Measurements from ENCODE around the gene RASA3. TPM values are rescaled to one million over a fixed set of nuclear protein-coding genes. Genes with fewer than 3 reads are reported as not detected.
"Not testable (repeated sequence)": the region's sequence is repeated elsewhere in the genome, so short reads cannot be mapped to it uniquely, and the experiment has no call there.

The RASA3 gene
- polyA plus RNA-seq, 4 donors: 13.5 to 14.5 (median 14.2) TPM

GRCh38 chr13:114024603-114025404 lies 107.6 kb downstream of the RASA3 start:
- DNase-seq (ENCODE audit: low read depth in 4 of 4, low spot score in 3 of 4): no peak

GRCh38 chr13:114023716-114024602 lies 108.5 kb downstream of the RASA3 start:
- DNase-seq (ENCODE audit: low read depth in 4 of 4, low spot score in 3 of 4): no peak

GRCh38 chr13:114022876-114023275 lies 109.5 kb downstream of the RASA3 start:
- no peak for DNase-seq (ENCODE audit: low read depth in 4 of 4, low spot score in 3 of 4)

- DNase-seq (ENCODE audit: low read depth in 4 of 4, low spot score in 3 of 4): no peak
These were observed 110.1 kb downstream of the RASA3 start for GRCh38 chr13:114022309-114022669.

GRCh38 chr13:114021464-114022308 lies 110.7 kb downstream of the RASA3 start:
- no peak for DNase-seq (ENCODE audit: low read depth in 4 of 4, low spot score in 3 of 4)

- no peak for DNase-seq (ENCODE audit: low read depth in 4 of 4, low spot score in 3 of 4)
These were observed 111.5 kb downstream of the RASA3 start for GRCh38 chr13:114020750-114021463.

GRCh38 chr13:114020134-114020533 lies 112.3 kb downstream of the RASA3 start:
- not testable (repeated sequence) for DNase-seq (ENCODE audit: low read depth in 4 of 4, low spot score in 3 of 4)

GRCh38 chr13:114019367-114019766 lies 113.1 kb downstream of the RASA3 start:
- no peak for DNase-seq (ENCODE audit: low read depth in 4 of 4, low spot score in 3 of 4)

- no peak for DNase-seq (ENCODE audit: low read depth in 4 of 4, low spot score in 3 of 4)
These were observed 113.9 kb downstream of the RASA3 start for GRCh38 chr13:114018461-114019055.

GRCh38 chr13:114017966-114018365 lies 114.5 kb downstream of the RASA3 start:
- no peak for DNase-seq (ENCODE audit: low read depth in 4 of 4, low spot score in 3 of 4)

GRCh38 chr13:114017028-114017630 lies 115.3 kb downstream of the RASA3 start:
- no peak for DNase-seq (ENCODE audit: low read depth in 4 of 4, low spot score in 3 of 4)

- no peak for DNase-seq (ENCODE audit: low read depth in 4 of 4, low spot score in 3 of 4)
These were observed 115.9 kb downstream of the RASA3 start for GRCh38 chr13:114016321-114017027.

GRCh38 chr13:114015969-114016295 lies 116.5 kb downstream of the RASA3 start:
- DNase-seq (ENCODE audit: low read depth in 4 of 4, low spot score in 3 of 4): no peak

GRCh38 chr13:114015111-114015968 lies 117.1 kb downstream of the RASA3 start:
- no peak for DNase-seq (ENCODE audit: low read depth in 4 of 4, low spot score in 3 of 4)

GRCh38 chr13:114013952-114014629 lies 118.3 kb downstream of the RASA3 start:
- DNase-seq (ENCODE audit: low read depth in 4 of 4, low spot score in 3 of 4): no peak

GRCh38 chr13:114013336-114013735 lies 119.1 kb downstream of the RASA3 start:
- no peak for DNase-seq (ENCODE audit: low read depth in 4 of 4, low spot score in 3 of 4)

GRCh38 chr13:114012921-114013320 lies 119.5 kb downstream of the RASA3 start:
- no peak for DNase-seq (ENCODE audit: low read depth in 4 of 4, low spot score in 3 of 4)
